Dermis blood vessel endothelial cell (primary cell): ENCODE measurements around the gene RFX8. TPM values are rescaled to one million over a fixed set of nuclear protein-coding genes. Genes with fewer than 3 reads are reported as not detected.
"Not testable (repeated sequence)": the region's sequence is repeated elsewhere in the genome, so short reads cannot be mapped to it uniquely, and the experiment has no call there.

ENCODE experiments used
- DNase-seq: peaks from one replicate; pipeline ENCODE4 v3.0.0; 2010
- total RNA-seq: library from RNA; depleted of rRNA; stranded (reverse); fragments of >200 nt; gene quantifications from 2 replicates; pipeline ENCODE4 v1.2.3, GENCODE V29; 2014

Gene RFX8
- total RNA-seq, 1 donor from 2014 or later, result 0.51 TPM

GRCh38 chr2:101486258-101486701, 11.4 kb upstream of the RFX8 start:
- peak; percentile 77 for DNase-seq

DNA sequence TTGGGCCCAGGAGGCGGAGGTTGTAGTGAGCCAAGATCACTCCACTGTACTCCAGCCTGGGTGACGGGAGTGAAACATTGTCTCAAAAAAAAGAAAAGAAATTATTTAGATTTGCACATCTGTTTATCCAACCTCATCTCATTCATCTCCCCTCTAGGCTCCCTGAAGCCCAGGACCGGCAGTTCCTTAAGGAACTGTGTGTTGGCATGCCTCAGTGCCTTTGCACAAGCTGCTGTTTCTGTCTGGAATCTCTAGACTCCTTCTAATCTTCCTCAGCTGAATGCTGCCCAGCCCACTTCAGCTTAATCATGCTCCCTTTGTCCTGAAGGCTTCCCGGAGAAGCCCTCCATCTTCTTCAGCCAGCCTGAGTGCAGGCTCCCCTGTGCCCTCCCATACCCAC, 10.9 kb upstream of the RFX8 start:
- peak; percentile 34 for DNase-seq

- no peak for DNase-seq
Observed at GRCh38 chr2:101480764-101481163, 5.9 kb upstream of the RFX8 start.

GRCh38 chr2:101479810-101480209, 4.9 kb upstream of the RFX8 start:
- DNase-seq, result no peak

GRCh38 chr2:101479328-101479727, 4.4 kb upstream of the RFX8 start:
- no peak for DNase-seq

DNA sequence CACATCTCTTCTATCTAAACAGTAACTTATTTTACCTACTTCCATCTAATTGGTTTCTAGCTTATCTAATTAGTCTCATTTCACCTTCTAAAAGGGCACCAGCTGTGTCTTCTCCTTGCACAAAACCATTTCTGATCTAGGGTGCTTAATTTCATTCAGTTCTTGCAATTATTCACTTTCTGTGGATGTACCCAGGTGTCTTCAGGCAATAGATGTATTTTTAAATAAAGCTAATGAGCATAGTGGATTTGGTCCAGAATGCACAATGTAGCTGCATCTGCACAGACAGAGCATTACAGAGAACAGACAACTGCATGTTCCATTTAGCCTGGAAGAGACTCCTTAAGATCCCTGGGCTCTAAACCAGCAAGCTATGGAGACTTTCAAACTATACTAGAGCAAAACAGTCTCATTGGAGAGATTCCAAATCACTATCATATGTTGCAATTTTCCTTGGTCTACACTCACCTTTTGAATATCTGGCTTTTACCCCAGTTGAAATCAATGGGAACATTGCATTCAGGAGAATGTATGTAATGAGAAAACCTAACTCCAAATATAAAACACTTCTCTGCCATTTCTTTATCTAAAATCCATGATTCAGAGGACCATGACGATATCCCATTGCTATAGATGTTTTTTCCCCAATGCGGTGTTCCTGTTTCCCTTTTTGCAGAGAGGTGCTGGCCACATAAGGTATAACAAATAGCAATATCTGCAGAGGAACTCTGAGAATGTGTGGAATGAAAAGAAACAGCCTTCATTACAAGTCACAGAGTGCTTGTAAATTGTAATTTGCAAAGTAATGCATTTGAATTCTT, 3.5 kb upstream of the RFX8 start:
- no peak for DNase-seq

DNA sequence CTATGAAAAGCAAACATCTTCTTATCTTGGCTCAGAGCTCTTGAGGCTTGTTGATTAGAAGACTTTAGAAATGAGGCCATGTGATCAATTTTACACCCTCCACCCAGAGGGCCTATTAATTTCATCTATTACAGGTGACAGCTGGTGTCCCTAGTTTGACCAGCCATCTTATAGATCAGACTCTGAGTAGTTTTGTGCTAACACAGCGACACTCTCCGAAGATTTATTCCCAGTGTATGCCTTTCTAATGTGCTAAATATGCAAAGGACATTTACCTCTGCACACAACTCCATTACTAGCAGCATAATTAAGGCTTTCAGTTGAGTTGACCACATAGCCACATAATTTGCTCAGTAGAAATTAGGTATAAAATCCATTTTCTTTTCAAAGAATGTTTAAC, 2.6 kb upstream of the RFX8 start:
- DNase-seq, result no peak

DNA sequence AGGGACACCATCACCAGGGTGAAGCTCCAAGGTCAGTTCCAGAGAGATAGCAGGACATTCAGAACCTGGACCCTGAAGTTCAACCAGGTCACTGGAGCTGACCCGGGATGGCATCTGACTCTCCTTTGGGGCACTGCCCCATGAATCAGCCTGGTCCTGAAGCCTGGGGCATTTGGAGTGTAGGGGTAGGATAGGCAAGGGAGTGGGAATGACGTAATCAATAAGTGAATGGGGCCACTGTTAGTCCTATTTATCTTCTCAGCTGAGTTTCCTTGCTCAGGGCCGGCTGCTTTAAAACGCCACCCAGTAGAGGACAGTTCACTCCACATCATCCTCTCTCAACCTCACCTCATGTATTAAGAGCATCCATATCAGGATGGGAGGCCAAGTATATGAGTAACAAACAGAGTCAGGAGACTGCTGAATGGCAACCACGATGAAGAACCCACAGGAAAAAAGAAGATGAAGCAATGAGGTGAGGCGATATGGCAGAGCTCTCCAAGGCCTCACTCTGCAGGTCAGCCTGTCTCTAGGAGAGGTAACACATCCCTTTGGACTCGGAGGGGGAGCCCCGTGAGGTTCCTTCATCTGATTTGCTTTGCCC, 1.8 kb upstream of the RFX8 start:
- DNase-seq, result no peak

GRCh38 chr2:101473911-101474701, 806 bp downstream of the RFX8 start:
- DNase-seq, result peak; percentile 58

DNA sequence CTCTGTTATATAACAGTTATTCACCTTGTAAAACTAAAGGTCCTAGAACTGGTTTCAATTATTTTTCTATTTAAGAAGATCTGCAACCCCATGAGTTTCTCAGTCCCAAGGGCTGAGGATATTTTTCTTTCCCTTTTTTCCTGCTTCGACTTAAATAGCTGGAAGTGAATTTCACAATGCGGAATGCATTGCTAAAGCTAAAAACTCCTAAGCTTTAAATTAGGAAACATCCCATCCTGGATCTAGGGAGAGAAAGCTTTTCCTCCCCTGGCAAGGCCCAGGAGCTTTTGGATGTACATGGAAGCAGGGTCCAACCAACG, 1.4 kb downstream of the RFX8 start:
- DNase-seq, result no peak

GRCh38 chr2:101469863-101470262, 5.0 kb downstream of the RFX8 start:
- no peak for DNase-seq

GRCh38 chr2:101467306-101467705, 7.6 kb downstream of the RFX8 start:
- no peak for DNase-seq

GRCh38 chr2:101466426-101466825, 8.5 kb downstream of the RFX8 start:
- DNase-seq, result peak; percentile 72

DNA sequence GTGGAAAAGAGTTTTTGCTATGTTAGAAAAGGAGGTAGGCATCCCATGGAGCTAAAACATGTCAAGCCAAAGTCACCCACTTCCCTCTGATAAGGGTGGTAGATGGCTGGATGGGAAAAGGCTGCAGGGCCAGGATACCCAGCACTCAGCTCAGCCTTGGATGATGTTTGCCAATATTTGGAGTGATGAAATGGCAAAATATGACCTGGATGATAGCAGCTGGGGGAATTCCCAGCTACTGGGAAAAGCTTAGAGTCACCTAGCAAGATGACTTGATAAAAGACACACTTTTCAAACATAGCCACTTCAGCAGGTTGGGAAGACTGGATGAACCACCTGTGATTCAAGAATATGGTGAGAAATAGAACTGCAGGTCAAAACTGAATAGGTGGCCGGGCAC, 10.1 kb downstream of the RFX8 start:
- DNase-seq, result peak; percentile 53

- DNase-seq, result peak; percentile 98
Observed at GRCh38 chr2:101463911-101464641, 10.8 kb downstream of the RFX8 start.

DNA sequence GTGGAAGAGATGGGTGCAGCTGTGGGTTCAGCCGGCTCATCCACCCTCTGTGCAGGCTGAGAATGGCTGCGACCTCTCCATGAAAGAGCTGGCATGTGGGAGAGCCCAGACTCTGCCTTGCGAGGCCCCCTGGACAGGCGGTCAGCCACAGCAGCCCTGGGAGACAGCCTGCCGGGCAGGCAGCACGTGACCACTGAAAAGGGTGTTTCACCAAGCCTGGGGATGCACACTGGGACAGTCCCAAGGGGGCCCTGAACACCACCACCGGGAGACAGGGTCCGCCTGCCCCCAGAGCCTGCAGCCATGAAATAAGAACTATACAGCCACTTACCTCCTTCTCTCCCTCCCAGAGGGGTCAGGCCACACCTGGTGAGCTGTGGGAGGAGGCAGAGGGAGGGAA, 11.5 kb downstream of the RFX8 start:
- DNase-seq, result no peak

GRCh38 chr2:101461381-101461780, 13.5 kb downstream of the RFX8 start:
- no peak for DNase-seq

- not testable (repeated sequence) for DNase-seq
Observed at GRCh38 chr2:101454408-101454807, 20.5 kb downstream of the RFX8 start.

- no peak for DNase-seq
Observed at GRCh38 chr2:101450965-101451364, 23.9 kb downstream of the RFX8 start.

DNA sequence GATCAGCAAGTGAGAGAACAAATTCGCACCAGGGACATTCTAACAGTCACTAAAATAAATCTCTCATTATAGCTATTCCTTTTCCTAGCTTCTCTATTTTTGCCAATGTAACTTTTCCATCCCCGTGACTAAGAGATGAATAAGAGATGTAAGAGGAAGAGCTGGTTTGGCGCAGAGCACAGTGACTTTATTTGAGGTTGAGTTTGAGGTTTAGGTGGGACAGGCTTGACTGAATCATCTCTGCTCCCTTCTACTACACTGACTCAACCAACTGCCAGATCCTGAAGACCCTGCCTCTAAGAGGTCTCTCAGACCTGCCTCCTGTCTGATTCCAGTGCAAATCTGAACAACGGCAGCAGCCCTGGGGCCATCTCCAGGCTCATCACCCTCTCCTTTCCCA, 28.0 kb downstream of the RFX8 start:
- peak; percentile 10 for DNase-seq

- DNase-seq, result peak; percentile 13
Observed at GRCh38 chr2:101442667-101443061, 32.2 kb downstream of the RFX8 start.

GRCh38 chr2:101442042-101442666, 32.8 kb downstream of the RFX8 start:
- DNase-seq, result peak; percentile 30
